Measurements from ENCODE around the gene RRP1B.
"Not testable (repeated sequence)": the region's sequence is repeated elsewhere in the genome, so short reads cannot be mapped to it uniquely, and the experiment has no call there.

The RRP1B gene

GRCh38 chr21:43643193-43643592 is 16.2 kb upstream of the RRP1B start:
- DNase-seq (ENCODE audit: low spot score), result no peak

- no peak for DNase-seq (ENCODE audit: low spot score)
Measured at GRCh38 chr21:43644071-43644470, 15.3 kb upstream of the RRP1B start.

- no peak for DNase-seq (ENCODE audit: low spot score)
Measured at GRCh38 chr21:43644609-43645008, 14.8 kb upstream of the RRP1B start.

- peak; percentile 17 for DNase-seq (ENCODE audit: low spot score)
Measured at GRCh38 chr21:43645136-43645891, 14.0 kb upstream of the RRP1B start.

GRCh38 chr21:43645976-43646375 is 13.4 kb upstream of the RRP1B start:
- DNase-seq (ENCODE audit: low spot score), result no peak

- peak; percentile 90 for DNase-seq (ENCODE audit: low spot score)
Measured at GRCh38 chr21:43646550-43647260, 12.7 kb upstream of the RRP1B start.

GRCh38 chr21:43648171-43648570 is 11.2 kb upstream of the RRP1B start:
- no peak for DNase-seq (ENCODE audit: low spot score)

- DNase-seq (ENCODE audit: low spot score), result not testable (repeated sequence)
Measured at GRCh38 chr21:43651926-43652325, 7.4 kb upstream of the RRP1B start.

- DNase-seq (ENCODE audit: low spot score), result no peak
Measured at GRCh38 chr21:43652616-43653015, 6.7 kb upstream of the RRP1B start.

- no peak for DNase-seq (ENCODE audit: low spot score)
Measured at GRCh38 chr21:43653626-43654025, 5.7 kb upstream of the RRP1B start.

- DNase-seq (ENCODE audit: low spot score), result no peak
Measured at GRCh38 chr21:43654806-43655489, 4.4 kb upstream of the RRP1B start.

- DNase-seq (ENCODE audit: low spot score), result no peak
Measured at GRCh38 chr21:43657355-43658087, 1.8 kb upstream of the RRP1B start.

- DNase-seq (ENCODE audit: low spot score), result no peak
Measured at GRCh38 chr21:43658088-43658741, 1.1 kb upstream of the RRP1B start.

- DNase-seq (ENCODE audit: low spot score), result no peak
Measured at GRCh38 chr21:43658769-43659135, 608 bp upstream of the RRP1B start.

- DNase-seq (ENCODE audit: low spot score), result no peak
Measured at GRCh38 chr21:43662286-43662685, 2.9 kb downstream of the RRP1B start.

- peak; percentile 55 for DNase-seq (ENCODE audit: low spot score)
Measured at GRCh38 chr21:43663033-43663432, 3.7 kb downstream of the RRP1B start.

- DNase-seq (ENCODE audit: low spot score), result no peak
Measured at GRCh38 chr21:43664358-43664757, 5.0 kb downstream of the RRP1B start.

- no peak for DNase-seq (ENCODE audit: low spot score)
Measured at GRCh38 chr21:43665879-43666278, 6.5 kb downstream of the RRP1B start.

- DNase-seq (ENCODE audit: low spot score), result peak; percentile 65
Measured at GRCh38 chr21:43667191-43667904, 8.0 kb downstream of the RRP1B start.

- DNase-seq (ENCODE audit: low spot score), result no peak
Measured at GRCh38 chr21:43669828-43670605, 10.7 kb downstream of the RRP1B start.

Measured in activated CD4-positive, alpha-beta T cell treated with anti-CD3 and anti-CD28 coated beads, Interleukin-2, Interleukin-4, amounts not matched to agents 100 ng/mL and 50 ng/mL, durations not matched to agents 16 hours and 8 hours (primary cell).